Hematopoietic multipotent progenitor cell treated with erythropoietin and hydrocortisone succinate and interleukin-3 and kit ligand, for 6 days (in vitro differentiated cells): ENCODE data around the gene SV2A.
A peak's percentile ranks its signal among the peaks of the same experiment; 100 is the strongest.
"Not testable (repeated sequence)": the region's sequence is repeated elsewhere in the genome, so short reads cannot be mapped to it uniquely, and the experiment has no call there.

Experiments used
- DNase-seq: peaks from one replicate; pipeline ENCODE4 v3.0.0-alpha.2; 2015

The SV2A gene, protein sequence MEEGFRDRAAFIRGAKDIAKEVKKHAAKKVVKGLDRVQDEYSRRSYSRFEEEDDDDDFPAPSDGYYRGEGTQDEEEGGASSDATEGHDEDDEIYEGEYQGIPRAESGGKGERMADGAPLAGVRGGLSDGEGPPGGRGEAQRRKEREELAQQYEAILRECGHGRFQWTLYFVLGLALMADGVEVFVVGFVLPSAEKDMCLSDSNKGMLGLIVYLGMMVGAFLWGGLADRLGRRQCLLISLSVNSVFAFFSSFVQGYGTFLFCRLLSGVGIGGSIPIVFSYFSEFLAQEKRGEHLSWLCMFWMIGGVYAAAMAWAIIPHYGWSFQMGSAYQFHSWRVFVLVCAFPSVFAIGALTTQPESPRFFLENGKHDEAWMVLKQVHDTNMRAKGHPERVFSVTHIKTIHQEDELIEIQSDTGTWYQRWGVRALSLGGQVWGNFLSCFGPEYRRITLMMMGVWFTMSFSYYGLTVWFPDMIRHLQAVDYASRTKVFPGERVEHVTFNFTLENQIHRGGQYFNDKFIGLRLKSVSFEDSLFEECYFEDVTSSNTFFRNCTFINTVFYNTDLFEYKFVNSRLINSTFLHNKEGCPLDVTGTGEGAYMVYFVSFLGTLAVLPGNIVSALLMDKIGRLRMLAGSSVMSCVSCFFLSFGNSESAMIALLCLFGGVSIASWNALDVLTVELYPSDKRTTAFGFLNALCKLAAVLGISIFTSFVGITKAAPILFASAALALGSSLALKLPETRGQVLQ

DNA sequence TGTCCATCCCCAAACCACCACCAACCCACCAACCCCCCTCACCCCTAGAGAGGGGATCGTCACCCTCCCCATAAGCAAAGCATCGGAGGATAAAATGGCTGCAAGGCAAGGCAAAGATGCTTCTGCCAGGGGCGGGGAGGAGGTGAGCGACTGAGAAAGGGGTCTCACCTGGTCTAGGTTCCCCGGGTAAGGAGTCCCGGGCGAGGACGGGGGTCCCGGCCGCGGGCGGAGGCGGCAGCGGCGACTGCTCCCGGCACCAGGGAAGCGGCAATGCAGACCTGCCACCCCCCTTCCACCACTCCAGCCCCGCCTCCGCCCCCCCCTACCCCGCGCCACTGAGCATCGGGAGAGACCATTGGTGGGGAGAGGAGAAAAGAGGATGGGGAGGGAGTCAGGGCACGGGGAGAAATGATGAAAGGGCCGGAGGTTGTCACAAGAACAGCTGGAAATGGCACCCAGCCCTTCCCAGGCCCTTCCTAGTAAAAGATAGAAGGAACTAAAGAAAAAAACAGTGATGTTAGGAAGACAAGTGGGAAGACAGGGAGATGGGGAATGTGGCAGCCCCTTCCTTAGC lies at the start of gene SV2A:
SV2A (minus strand) TSS at position 274 of the 574 bp plus-strand sequence. CDS start 4,004 bp downstream, outside the sequence.
- DNase-seq: peak; percentile 49

DNA sequence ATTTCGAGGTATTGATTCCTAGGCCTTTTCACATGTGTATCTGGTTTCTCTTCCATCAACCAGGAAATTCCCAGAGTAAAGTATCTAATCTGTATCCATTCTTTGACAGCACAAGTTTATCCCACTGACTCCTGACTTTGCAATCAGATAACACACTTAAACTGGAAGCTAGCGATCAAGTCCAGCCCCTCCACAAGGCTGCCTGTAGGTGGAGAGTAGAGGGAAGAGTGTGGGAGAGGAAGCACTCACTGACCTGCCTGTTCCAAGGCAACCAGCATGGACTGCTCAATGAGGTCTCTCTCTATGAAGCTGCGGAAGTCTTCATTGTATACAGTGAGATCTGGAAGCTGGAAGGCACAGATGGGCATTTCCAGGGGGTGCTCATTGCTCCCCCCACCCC lies 49.4 kb upstream of the SV2A start:
- no peak for DNase-seq

DNA sequence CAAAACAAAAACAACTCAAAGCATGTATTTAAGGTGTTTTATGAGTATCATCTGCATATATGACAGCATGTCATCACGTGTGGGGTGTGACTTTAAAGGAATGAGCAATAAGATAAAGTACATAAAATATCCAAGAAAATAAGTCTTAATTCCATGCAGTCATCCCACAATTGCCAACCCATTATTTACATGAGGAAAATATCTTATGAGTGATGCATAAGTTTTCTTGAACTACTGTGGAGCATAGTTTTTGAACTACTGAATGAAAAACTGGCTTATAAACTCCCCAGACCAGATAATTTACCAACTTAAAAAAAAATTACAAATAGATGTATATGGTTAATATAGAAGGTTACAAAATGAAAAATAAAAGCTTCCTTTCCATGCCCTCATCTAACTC lies 48.8 kb upstream of the SV2A start:
- no peak for DNase-seq

DNA sequence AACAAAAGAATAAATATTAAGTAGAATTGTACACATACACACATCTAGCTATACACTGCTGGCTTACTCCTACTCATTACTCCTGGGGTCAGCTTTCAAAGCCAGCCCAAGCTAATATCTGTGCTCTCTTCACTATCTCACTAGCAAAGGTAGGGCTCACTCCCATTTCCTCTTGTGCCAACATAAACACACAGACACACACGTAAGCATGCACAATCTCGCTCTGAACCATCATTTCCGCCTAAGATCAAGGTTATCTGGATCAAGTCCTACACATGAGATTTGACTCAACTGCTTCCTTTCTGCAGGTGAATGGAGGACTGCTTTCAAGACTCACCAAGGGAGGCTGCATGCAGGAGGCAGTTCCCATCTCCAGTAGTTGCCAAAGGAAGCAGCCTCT lies 47.8 kb upstream of the SV2A start:
- no peak for DNase-seq

DNA sequence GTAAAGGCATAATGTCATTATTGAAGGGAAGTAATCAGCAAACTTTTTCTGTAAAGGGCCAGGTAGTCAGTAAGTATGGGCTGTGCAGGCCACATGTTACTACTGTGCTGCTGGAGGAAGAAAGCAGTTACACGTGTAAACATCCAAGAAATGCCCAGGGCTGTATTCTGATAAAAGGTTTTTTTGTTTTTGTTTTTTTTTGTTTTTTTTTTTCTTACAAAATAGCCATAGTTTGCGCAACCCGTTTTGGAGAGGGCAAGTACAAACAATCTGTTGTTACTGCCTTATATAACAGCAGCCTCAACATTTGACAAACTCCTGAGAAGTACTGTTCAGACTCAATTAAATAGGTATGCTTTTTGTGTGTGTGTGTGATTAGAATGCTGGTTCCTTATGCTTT lies 45.7 kb upstream of the SV2A start:
- no peak for DNase-seq

DNA sequence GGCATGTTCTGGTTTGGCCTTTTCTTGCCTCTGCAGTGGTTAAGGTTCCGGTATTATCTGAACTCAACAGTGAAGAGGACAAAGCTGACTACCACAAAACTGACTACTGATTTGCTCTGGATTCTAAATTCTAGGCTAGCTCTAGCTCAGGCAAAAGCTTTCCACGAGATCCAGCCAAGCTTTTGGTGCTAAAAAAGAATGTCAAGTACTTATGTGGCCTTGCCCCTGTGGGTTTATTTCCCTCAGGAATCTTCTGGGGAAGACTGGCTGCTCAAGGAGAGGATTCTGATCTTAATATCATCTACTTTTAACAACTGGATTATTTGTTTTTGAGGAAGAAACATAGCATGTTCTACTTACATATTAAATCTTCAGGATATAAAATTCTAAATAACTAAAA lies 45.1 kb upstream of the SV2A start:
- DNase-seq: no peak

DNA sequence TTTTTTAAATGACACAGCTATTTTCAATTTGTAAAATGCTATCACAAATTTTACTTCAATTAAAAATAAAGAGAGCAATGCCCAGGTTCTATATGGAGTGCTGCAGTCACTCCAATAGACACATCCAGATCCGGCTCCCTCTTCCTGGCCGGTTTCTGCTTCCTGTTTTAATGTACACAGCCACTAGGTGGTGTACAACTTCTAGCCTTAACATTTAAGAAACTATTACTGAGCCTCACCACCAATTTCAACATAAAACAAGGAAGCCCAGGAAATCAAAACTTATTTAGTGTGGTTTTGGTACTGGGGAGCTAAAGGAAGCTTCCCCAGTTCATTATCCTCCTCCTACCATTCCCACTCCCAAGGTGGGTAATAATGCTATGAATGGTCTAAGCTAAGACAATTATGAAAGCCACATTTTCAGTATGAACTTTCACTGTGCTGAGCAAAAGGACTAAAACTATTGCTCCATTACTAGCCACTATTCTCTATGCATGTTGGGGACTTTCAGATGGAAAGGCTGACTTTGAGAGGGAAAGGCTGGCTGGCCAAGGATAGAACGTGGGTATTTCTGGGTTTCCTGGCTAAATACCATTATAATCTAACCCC lies 44.5 kb upstream of the SV2A start:
- DNase-seq: peak; percentile 87

DNA sequence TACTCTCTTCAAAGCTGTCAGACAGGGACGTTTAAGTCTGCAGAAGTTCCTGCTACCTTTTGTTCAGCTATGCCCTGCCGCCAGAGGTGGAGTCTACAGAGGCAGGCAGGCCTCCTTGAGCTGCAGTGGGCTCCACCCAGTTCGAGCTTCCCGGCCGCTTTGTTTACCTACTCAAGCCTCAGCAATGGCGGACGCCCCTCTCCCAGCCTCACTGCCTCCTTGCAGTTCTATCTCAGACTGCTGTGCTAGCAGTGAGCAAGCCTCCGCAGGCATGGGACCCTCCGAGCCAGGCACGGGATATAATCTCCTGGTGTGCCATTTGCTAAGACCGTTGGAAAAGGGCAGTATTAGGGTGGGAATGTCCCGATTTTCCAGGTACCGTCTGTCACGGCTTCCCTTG lies 39.9 kb upstream of the SV2A start:
- DNase-seq: not testable (repeated sequence)

DNA sequence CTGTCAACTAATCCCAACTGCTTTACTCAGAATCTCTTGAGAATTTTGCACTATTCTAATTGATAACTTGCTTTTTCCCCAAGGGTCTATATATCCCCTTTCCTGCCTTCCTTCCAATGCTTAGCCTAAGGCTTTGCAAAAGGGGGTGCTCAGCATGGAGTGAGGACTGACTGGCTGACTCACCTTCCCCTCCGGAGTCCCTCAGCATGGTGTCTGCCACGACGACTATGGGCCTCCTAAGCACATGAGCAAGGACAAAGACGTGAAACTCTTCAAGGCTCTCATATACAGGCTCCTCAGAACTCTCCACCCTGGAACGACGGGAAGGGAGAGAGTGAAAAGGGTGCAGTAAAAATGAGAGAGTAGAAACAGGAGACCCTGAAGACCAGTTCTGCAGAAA lies 32.3 kb upstream of the SV2A start:
- no peak for DNase-seq

DNA sequence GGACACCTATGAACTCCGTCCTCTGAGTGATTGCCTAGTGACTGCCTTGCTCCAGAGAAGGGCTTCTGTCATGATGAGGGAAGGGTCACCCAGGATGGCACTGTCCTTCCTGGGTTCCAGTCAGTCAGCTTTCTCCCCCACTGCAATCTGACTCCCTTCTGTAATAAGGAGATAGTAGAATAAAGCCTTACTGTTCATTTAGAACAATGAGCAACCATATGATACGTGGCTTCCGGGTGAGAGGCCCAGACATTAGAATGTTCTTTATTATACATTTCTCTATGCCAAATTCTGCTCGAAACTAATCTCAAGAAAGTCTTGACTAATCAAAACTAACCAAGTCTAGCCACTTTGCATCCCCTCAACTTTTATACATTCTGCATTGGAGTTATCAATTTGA lies 27.6 kb upstream of the SV2A start:
- DNase-seq: no peak

DNA sequence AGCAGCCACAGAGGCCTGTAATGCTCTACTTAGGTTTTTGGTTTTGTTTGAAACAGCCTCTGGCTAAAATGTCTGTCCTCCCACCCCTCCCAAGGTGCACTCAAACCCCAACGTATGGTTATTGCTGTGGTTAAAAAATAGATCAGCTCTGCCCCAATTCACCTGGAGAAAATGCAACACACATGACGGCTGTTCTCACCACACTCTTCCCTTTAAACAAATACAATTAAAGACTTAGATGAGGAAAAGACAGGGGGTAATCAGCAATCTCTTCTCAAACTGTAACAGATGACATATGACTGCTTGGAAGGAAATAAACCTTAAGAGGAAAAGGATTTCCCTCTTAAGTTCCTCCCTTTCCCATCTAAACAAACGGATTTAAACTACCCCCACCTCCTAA lies 25.2 kb upstream of the SV2A start:
- DNase-seq: no peak

DNA sequence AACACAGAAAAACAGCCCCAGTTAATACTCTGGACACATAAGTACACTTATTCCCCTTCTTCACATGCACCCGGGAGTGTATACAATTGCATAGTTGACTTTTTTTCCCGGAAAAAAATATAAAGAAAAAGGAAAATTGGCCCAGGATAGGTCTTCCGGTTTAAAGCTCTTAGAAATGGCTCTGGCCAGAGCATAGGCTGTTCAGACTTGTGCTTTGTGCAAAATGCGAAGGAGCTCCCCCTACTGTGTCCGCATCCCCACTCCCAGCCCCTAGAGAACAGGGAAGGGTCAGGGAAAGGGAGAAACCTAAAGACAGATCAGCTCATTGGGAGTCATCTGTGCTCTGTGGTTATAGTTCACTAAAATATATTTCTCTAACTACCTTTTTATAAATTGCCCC lies 24.6 kb upstream of the SV2A start:
- DNase-seq: no peak

DNA sequence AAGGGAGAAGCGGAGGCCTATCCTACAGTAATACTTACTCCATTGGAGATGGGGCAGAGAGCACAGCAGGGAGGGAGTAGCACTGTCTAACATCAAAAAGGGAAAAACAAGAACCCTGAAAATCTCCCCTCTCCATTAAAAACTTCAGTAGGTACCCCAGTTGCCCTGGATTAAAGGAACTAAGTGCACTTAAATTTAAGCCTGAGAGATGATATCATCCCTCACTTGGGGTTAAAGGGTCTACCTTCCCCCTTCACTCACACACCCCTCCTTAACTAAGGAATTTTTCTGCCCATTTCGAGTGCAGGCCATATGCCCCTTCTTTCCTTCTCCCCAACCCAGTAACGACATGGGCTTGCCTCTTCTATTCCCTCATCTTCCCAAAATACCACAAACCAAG lies 22.8 kb upstream of the SV2A start:
- DNase-seq: no peak

DNA sequence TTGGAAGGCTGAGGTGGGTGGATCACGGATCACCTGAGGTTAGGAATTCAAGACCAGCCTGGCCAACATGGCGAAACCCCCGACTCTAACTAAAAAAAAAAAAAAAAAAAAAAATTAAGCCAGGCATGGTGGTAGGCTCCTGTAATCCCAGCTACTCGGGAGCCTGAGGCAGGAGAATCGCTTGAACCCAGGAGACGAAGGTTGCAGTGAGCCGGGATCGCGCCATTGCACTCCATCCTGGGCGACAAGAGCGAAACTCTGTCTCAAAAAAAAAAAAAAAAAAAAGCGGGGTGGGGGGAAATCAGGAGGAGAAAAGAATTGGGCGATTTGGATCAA lies 21.0 kb upstream of the SV2A start:
- DNase-seq: not testable (repeated sequence)

DNA sequence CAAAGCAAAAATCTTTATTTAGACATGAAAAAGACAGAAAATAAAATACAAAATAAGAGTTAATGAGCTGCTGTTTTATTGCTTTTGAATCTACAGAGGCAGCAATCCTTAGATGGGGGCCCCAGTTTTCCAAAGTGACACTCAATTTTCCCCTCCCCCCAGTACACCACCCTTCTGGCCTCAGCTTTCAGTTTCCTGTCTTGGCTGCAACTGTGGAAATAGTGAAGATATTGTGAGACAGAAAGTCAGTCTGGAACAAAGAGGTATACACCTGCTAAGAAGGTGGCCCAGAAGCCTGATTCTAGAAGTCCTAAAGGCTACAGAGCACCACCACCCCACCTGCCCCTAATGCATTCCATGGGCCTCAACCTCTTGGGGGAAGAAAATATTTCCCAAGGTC lies 20.1 kb upstream of the SV2A start:
- DNase-seq: no peak

DNA sequence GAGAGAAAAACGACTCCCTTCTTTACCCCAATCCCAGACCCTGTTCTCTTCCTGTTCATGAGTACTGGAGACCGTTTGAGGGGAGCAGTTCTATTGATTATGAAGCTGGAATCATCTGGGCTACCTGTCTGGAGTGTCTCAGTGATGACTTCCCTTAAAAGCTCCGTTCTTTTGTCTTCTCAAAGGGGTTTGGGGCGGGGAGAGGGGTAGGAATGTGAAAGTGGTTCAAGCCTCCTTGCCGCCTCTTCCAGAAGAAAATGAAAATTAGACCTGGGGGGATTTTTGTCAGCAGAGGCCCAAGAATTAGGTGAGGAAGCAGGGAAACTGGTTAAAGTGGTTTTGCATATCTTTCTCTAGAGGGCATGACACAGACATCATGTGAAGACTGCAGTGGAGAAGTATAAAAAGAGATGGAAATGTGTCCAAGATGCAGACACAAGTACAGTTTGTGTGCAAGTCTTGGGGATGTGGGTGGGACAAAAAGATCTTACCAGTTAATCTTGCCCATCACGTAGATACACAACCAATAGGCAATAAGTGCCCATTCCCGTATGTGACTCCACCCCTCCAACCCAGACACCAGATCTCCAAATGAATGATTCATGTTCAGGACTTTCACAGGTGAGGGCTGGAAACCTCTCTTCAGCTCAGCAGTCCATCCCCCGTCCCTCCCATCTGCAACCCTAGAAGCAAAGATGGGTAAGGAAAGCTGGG lies 19.5 kb upstream of the SV2A start:
- DNase-seq: no peak

DNA sequence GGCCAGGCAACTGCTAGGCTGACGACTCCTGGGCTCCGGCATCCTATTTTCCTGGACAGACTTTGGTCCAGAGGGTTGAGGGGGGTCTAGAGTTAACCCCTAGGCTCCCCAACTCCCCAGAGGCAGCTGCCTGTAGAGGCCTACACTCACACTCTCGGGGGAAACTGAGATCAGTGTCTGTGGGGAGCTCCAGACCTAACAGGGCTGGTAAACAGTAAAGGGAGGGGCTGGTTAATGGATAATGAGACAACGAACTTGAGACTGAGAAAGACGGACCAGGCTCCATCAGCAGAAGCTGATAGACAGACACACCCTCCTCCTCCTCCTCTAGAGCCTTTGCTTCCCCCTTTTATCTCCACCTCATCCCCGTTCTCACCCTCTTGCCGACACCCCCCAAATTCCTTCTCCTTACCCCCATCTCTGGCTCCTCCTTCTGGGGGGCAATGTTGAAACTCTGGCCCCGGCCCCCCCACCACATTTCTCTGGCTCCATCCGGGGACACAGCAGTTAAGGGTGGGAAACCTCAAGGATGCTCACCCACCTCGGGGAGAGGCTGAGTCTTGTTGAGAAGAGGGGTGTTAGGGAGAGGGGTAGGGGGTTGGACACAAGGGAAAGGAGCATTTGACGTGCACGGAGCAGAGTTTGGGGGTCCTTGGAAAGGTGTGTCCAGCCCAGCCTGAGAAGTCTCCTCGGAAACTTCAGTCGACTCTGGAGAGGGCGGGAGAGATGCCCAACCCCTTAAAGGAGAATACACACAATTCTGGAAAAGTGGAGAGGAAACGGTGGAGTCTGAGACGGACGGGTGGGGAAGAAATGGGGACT lies 18.7 kb upstream of the SV2A start, which contains the start of gene MTMR11:
MTMR11 (minus strand) TSS at position 710 of the 822 bp plus-strand sequence; CDS start at position 478, 232 bp downstream.
- DNase-seq: peak; percentile 69

DNA sequence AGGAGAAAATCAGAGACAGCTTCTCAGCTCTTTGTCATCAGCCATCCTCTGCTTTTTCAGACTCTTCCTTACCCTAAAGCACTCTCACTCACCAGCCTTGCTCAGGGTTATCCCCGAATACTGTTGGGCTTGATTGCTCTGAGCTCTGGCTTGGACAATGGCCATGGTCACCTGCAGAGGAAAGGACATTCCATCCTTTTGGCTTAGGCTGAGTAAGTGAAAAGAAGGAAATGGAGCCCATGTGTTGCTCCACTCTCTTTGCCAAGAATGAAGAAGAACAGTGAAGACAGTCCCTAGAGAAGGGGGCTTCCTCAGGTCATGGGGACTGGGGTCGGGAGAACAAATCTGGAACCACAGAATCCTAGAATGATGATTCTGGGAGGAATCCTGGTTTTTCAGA lies 16.7 kb upstream of the SV2A start:
- no peak for DNase-seq

DNA sequence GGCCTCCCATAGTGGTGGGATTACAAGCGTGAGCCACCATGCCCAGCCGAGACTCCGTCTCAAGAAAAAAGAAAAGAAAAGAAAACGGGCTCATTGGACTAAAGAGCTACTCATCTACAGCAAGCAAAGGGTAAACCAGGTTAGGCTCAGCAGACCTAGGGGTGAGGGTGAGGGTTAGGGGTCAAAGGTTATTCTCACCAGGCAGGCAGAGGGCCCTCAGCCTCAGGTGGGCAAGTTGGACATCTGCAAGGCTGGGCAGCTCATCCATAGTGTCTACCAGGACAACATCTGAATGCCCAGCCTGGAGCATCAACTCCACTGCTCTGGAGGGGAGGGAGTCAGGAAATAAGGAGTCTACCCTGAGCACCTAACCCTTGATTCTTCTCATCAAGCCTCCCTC lies 15.6 kb upstream of the SV2A start:
- no peak for DNase-seq

DNA sequence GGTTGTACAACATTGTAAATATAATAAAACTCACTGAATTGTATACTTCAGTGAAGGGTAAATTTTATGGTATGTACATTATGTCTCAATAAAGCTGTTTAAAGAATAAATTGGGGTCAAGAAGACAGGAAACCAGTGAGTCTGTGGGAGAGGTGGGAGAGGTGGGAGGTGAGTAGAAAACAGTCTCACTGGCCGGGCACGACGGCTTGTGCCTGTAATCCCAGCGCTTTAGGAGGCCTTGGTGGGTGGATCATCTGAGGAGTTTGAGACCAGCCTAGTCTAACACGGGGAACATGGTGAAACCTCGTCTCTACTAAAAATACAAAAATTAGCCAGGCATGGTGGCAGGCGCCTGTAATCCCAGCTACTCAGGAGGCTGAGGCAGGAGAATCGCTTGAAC lies 14.8 kb upstream of the SV2A start:
- no peak for DNase-seq

DNA sequence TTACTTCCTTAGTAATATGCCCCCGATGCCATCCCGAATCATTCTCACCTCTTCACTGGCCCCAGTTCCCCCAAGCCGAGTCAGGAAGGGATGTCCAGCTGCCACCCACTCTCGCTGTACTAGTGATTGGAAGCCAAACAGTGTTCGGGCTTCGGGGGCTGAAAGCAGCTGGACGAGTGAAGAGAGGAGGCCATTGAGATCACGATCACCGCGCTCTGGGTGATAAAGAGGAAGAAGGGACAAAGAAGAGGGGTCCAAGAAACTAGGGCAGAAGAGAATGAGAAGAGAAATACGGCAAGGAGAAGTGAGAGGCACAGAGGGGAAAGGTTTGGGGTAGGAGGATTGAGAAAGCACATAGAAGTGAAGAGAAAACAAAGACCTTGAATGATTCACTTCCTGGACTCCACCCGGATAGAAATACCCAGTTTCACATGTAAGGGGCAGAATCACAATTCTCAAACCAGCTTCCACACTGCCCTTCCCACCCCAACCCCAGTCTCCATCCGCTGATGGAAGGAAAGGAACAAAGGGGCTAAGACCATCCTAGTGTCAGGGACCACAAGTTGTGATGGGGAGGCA lies 13.7 kb upstream of the SV2A start:
- no peak for DNase-seq

DNA sequence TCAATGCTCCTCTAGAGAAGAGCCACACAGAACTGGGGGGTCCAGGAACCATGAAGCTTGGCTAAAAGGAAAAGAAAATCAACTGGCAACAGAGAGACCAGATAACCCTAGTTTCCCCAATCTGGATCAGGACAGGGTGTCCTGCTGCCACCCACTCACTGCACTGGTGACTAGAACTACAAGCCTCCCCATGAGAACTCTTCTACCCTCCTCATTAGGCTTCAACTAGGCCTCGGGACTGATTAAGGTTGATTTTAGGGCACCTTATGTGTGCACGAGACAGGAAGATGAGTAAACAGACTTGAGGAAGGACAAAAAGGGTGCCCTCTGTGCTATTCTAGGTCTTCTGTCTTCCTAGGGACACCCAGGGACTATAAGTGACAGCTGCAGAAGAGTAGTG lies 12.2 kb upstream of the SV2A start:
- no peak for DNase-seq
